PFSK-1 (cell line): ENCODE data around the gene PRKACA.

ENCODE experiments used
- FOXP2 ChIP-seq: optimal IDR thresholded peaks from 2 replicates; pipeline ENCODE3; 2011; ENCODE audit warnings: borderline replicate concordance, control low read depth, inconsistent platforms; ENCODE audit not compliant: insufficient read depth; ENCODE audit errors: extremely low read length, extremely low read depth
- POLR2AphosphoS5 ChIP-seq: IDR thresholded peaks from 2 replicates; pipeline ENCODE4 v1.6.1; 2012; ENCODE audit warnings: low read depth, mild to moderate bottlenecking, control low read depth, low read length, moderate library complexity
- SIN3A ChIP-seq: IDR thresholded peaks from 2 replicates; pipeline ENCODE4 v1.6.1; 2012; ENCODE audit warnings: mild to moderate bottlenecking, low read length, moderate library complexity, borderline replicate concordance; ENCODE audit not compliant: insufficient read depth
- TAF1 ChIP-seq: IDR thresholded peaks from 2 replicates; pipeline ENCODE4 v1.6.1; 2012; ENCODE audit warnings: low read length, control low read depth, borderline replicate concordance; ENCODE audit not compliant: insufficient read depth
- TF ChIP-seq, protein P1 (sequence below), 2 experiments: IDR thresholded peaks; 2 replicates each; pipeline versions ENCODE4 v1.6.1 to v1.8.0; 2011 to 2012; ENCODE audit warnings: low read depth in 2 of 2, low read length in 2 of 2, control low read depth in 1 of 2, inconsistent platforms in 1 of 2, mild to moderate bottlenecking in 1 of 2, moderate library complexity in 1 of 2; ENCODE audit not compliant: insufficient read depth in 1 of 2

The PRKACA gene

DNA sequence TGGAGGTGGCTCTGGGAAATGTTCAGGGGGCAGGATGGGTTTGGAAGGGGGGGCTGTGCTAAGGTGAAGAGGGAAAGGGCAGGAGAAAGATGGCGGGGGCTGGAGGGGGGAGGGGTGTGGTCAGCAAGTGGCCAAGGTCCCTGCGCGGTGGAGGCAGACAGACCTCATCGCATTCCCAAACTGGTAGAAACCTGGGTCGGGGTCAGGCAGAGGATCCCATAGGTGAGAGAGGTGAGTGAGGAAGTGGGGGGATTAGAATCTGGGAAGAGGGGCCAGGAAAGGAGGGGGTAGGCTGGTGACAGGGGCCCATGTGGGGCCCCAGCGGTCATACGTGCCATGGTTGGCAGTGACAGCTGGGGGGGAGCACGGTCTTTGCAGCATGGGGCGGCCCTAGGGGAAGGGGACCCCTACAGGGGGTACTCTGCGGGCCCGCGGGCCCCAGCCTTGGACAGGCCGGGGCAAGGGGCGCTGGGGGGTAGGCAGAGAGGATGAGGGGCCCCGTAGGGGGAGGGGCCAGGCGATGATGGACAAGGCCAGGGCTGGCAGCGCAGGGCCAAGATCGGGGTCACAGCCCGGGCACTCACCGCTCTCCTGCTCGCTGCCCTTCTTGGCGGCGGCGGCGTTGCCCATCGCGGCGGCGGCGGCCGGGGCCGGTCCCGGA, 514 bp downstream of the PRKACA start:
- TF ChIP-seq, protein P1, sequence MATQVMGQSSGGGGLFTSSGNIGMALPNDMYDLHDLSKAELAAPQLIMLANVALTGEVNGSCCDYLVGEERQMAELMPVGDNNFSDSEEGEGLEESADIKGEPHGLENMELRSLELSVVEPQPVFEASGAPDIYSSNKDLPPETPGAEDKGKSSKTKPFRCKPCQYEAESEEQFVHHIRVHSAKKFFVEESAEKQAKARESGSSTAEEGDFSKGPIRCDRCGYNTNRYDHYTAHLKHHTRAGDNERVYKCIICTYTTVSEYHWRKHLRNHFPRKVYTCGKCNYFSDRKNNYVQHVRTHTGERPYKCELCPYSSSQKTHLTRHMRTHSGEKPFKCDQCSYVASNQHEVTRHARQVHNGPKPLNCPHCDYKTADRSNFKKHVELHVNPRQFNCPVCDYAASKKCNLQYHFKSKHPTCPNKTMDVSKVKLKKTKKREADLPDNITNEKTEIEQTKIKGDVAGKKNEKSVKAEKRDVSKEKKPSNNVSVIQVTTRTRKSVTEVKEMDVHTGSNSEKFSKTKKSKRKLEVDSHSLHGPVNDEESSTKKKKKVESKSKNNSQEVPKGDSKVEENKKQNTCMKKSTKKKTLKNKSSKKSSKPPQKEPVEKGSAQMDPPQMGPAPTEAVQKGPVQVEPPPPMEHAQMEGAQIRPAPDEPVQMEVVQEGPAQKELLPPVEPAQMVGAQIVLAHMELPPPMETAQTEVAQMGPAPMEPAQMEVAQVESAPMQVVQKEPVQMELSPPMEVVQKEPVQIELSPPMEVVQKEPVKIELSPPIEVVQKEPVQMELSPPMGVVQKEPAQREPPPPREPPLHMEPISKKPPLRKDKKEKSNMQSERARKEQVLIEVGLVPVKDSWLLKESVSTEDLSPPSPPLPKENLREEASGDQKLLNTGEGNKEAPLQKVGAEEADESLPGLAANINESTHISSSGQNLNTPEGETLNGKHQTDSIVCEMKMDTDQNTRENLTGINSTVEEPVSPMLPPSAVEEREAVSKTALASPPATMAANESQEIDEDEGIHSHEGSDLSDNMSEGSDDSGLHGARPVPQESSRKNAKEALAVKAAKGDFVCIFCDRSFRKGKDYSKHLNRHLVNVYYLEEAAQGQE (IDR thresholded peaks at IDR 0.05; ENCODE audit: insufficient read depth in 1 of 2, low read depth in 2 of 2, low read length in 2 of 2), result no peak
- 0 out of 2 replicates have a peak, but pooled peaks have one; percentile 10 for TF ChIP-seq SIN3A

DNA sequence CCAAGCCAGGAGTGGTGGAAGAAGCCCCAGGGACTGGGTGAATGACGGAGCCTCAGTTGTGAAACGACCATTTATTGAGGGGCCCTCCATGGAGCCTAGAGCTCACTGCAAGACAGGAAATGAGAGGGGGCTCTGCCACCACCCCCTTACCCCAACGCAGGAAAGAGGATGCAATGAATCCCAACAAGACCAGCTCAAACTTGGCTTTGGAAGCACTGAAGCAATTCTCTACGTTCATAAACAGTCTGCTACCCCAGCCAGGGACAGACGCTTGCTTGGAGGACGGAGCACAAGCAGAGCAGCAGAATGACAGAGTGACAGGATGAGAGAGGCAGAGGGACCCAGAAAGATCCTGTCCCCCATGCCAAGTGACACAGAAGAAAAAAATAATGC, 1.0 kb downstream of the PRKACA start:
- TF ChIP-seq, protein P1 (IDR thresholded peaks at IDR 0.05; ENCODE audit: insufficient read depth in 1 of 2, low read depth in 2 of 2, low read length in 2 of 2), result no peak
- TF ChIP-seq POLR2AphosphoS5 (no peak), FOXP2 (no peak), SIN3A (no peak), TAF1 (no peak)

DNA sequence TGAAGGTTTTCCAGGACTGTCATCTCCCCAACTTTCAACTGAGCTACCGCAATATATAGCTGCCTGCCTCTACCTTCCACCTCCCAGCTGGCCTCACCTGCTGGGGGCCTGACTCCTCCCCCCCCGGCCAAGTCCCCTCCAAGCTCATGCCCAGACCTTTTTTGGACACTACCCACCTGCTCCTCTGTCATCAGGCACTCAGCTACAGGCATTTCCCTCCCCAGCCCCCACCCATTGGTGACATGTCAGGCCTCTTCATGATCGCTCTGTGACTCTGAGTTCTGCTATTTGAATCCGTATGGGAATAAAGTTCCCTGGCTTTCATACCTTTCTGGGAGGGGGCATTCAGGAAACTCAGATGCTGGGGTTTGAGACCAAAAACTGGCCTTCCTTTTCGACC, 1.8 kb downstream of the PRKACA start:
- no peak for TF ChIP-seq TAF1
- TF ChIP-seq FOXP2, result no peak
- no peak for TF ChIP-seq SIN3A
- TF ChIP-seq, protein P1 (IDR thresholded peaks at IDR 0.05; ENCODE audit: insufficient read depth in 1 of 2, low read depth in 2 of 2, low read length in 2 of 2), result no peak
- no peak for TF ChIP-seq POLR2AphosphoS5

DNA sequence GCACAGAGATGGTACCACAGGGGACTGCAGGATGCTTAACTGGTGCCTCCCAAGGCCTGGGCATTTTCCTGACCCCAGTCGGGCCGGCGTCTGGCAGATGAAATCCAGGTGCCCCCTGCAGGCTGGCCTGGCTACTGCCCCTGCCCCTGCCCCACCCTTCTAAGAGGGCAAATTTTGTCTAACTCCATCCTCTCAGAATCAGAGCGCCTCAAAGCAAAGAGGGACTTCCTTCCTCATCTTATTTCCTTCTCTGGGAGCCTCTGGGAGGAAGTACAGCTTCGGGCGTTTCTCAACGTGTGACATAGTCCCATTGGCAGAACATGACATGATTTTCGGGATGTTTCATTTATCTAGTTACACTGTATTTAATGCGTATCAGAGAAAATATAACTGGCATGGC, 2.7 kb downstream of the PRKACA start:
- TF ChIP-seq SIN3A (no peak), FOXP2 (no peak), POLR2AphosphoS5 (no peak), TAF1 (no peak)
- TF ChIP-seq, protein P1 (IDR thresholded peaks at IDR 0.05; ENCODE audit: insufficient read depth in 1 of 2, low read depth in 2 of 2, low read length in 2 of 2), result no peak

DNA sequence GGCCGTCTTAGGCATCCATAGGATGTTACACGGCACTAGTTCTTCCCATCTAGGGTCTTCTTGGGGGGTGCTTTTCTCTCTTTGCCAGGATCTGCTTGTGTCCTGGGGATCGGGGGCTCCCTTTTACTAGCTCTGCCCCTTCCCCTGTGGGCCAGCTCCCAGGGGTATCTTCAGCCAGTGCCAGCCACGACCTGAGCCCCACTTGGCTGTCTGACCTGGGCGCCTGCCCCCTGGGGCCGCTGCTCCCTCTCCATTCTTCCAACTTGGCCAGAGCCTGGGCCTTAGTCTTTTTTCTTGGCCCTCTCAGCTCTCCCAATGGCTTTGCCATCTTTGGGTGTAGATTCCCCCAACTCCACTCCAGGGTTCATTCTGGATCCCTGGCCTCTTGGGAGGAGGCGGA, 3.1 kb downstream of the PRKACA start:
- TF ChIP-seq, protein P1 (IDR thresholded peaks at IDR 0.05; ENCODE audit: insufficient read depth in 1 of 2, low read depth in 2 of 2, low read length in 2 of 2), result no peak
